HPDE6-E6E7 (cell line): ENCODE results near the gene WWOX.

Source experiments
- DNase-seq: peaks from one replicate; pipeline ENCODE4 v3.0.0; 2011; ENCODE audit warnings: missing footprints; ENCODE audit errors: extremely low spot score

WWOX gene

GRCh38 chr16:78650339-78651074, 551.1 kb downstream of the WWOX start:
- no peak for DNase-seq

GRCh38 chr16:78654929-78655328, 555.5 kb downstream of the WWOX start:
- no peak for DNase-seq

GRCh38 chr16:78655331-78656113, 556.1 kb downstream of the WWOX start:
- no peak for DNase-seq

GRCh38 chr16:78656887-78657286, 557.4 kb downstream of the WWOX start:
- no peak for DNase-seq

GRCh38 chr16:78659216-78659615, 559.8 kb downstream of the WWOX start:
- DNase-seq = no peak

- DNase-seq = no peak
These were observed 560.3 kb downstream of the WWOX start for GRCh38 chr16:78659668-78660217.

- no peak for DNase-seq
These were observed 561.3 kb downstream of the WWOX start for GRCh38 chr16:78660795-78661194.

GRCh38 chr16:78663690-78664089, 564.2 kb downstream of the WWOX start:
- no peak for DNase-seq

- DNase-seq = no peak
These were observed 565.6 kb downstream of the WWOX start for GRCh38 chr16:78664811-78665772.

GRCh38 chr16:78666318-78666717, 566.9 kb downstream of the WWOX start:
- no peak for DNase-seq

GRCh38 chr16:78667675-78668074, 568.2 kb downstream of the WWOX start:
- no peak for DNase-seq

GRCh38 chr16:78668393-78668792, 568.9 kb downstream of the WWOX start:
- no peak for DNase-seq

GRCh38 chr16:78669994-78670393, 570.5 kb downstream of the WWOX start:
- DNase-seq = no peak

- no peak for DNase-seq
These were observed 573.5 kb downstream of the WWOX start for GRCh38 chr16:78672779-78673556.

GRCh38 chr16:78673884-78674283, 574.4 kb downstream of the WWOX start:
- no peak for DNase-seq

GRCh38 chr16:78675312-78675711, 575.9 kb downstream of the WWOX start:
- no peak for DNase-seq

- no peak for DNase-seq
These were observed 576.7 kb downstream of the WWOX start for GRCh38 chr16:78675951-78676792.

GRCh38 chr16:78677181-78677731, 577.8 kb downstream of the WWOX start:
- DNase-seq = no peak

GRCh38 chr16:78679546-78679945, 580.1 kb downstream of the WWOX start:
- no peak for DNase-seq

- DNase-seq = no peak
These were observed 582.3 kb downstream of the WWOX start for GRCh38 chr16:78681743-78682142.
